ENCODE data around the gene THYN1. TPM values are rescaled to one million over a fixed set of nuclear protein-coding genes. Genes with fewer than 3 reads are reported as not detected.

THYN1 gene
- total RNA-seq, 2 experiments from 2014 or later: 56.4 to 61.6 TPM

Other genes with a start within 250 kb of the THYN1 start
- gene JAM3, start 184.3 kb downstream of the THYN1 start, total RNA-seq: 1 to 10 TPM; 4.8 to 5.0 TPM
- gene NCAPD3, start 29.4 kb downstream of the THYN1 start, total RNA-seq: 100 to 1,000 TPM; 118 to 125 TPM
- 10 to 100 TPM; 66.4 to 66.9 TPM for gene VPS26B, start 28.7 kb downstream of the THYN1 start, total RNA-seq
- gene ACAD8, start 216 bp upstream of the THYN1 start, total RNA-seq: 10 to 100 TPM; 21.7 to 21.8 TPM
- gene GLB1L3, start 23.0 kb upstream of the THYN1 start, total RNA-seq: 1 to 10 TPM; 6.8 to 7.2 TPM
- 1 to 10 TPM; 1.6 to 2.4 TPM for gene GLB1L2, start 78.6 kb upstream of the THYN1 start, total RNA-seq
- 1 to 10 TPM; 1.4 to 1.6 TPM for gene B3GAT1, start 158.9 kb upstream of the THYN1 start, total RNA-seq